Measurements from ENCODE around the gene CPT1B. TPM values are rescaled to one million over a fixed set of nuclear protein-coding genes. Genes with fewer than 3 reads are reported as not detected.

CPT1B gene
- total RNA-seq, 4 donors from 2014 or later = 53.4 to 134 (median 63.7) TPM

GRCh38 chr22:50584106-50585096 is 6.2 kb upstream of the CPT1B start:
- Histone ChIP-seq H3K4me3 (no peak overlapping the region), H3K27ac (no peak overlapping the region), H3K9me3 (no peaks in the 10 kb centered on the region), H3K4me1 (peaks cover 16 to 27% of the 10 kb centered on the region in 2 donors), H3K27me3 (no peaks in the 10 kb centered on the region), H3K36me3 (peaks cover 0 to 7% of the 10 kb centered on the region in 2 donors)
- ATAC-seq (no peak), DNase-seq (peak in 1 of 2 donors; percentile 7)
- intact Hi-C loops (cut with DNase I; ENCODE audit: low total_unique reads) = loop anchor here (1.0 kb wide), 1 partner anchor 44 kb away; the partner anchor contains the start of gene ARSA
- TF ChIP-seq CTCF (IDR thresholded peaks at IDR 0.05 in 4 of 5, conservative IDR thresholded peaks at IDR 0.05 in 1 of 5) (no peak), POLR2A (IDR thresholded peaks at IDR 0.05) (no peak)
- in situ Hi-C loops (cut with MboI; ENCODE audit: low sequenced_read_pairs in 4 of 4) = no loop called here

- intact Hi-C loops (cut with DNase I; ENCODE audit: low total_unique reads) (loop anchor here (2.0 kb wide), 1 partner anchor 75 kb away; the partner anchor contains the start of gene NCAPH2), in situ Hi-C loops (cut with MboI; ENCODE audit: low sequenced_read_pairs in 4 of 4) (no loop called here)
- ATAC-seq (peak; percentile 16 to 17), DNase-seq (no peak)
- H3K27ac ChIP-seq = peak overlapping the region; percentile 89 to 98 (median 96)
- TF ChIP-seq CTCF (IDR thresholded peaks at IDR 0.05 in 4 of 5, conservative IDR thresholded peaks at IDR 0.05 in 1 of 5) = no peak
- TF ChIP-seq POLR2A (IDR thresholded peaks at IDR 0.05) = no peak
- peak overlapping the region; percentile 69 to 96 (median 74) for H3K4me3 ChIP-seq
- peaks cover 0 to 7% of the 10 kb centered on the region in 2 donors for H3K36me3 ChIP-seq
- no peaks in the 10 kb centered on the region for H3K27me3 ChIP-seq
- no peaks in the 10 kb centered on the region for H3K9me3 ChIP-seq
- peaks cover 25 to 36% of the 10 kb centered on the region in 2 donors for H3K4me1 ChIP-seq
Measured at GRCh38 chr22:50583294-50583861, 5.2 kb upstream of the CPT1B start.

GRCh38 chr22:50582493-50583293 is 4.5 kb upstream of the CPT1B start, which contains the start of gene CHKB:
CHKB (minus strand) TSS chr22:50582849; CDS start chr22:50582781, 68 bp downstream.
- no peaks in the 10 kb centered on the region for H3K9me3 ChIP-seq
- intact Hi-C loops (cut with DNase I; ENCODE audit: low total_unique reads) (loop anchor here (1.0 to 2.0 kb wide), 2 partner anchors 20 to 74 kb away; partner anchors contain the start of genes NCAPH2 and SYCE3), in situ Hi-C loops (cut with MboI; ENCODE audit: low sequenced_read_pairs in 4 of 4) (no loop called here)
- peak within 1 kb of the TSS; percentile 89 to 98 (median 96) for H3K27ac ChIP-seq
- ATAC-seq = peak; percentile 79 to 89
- H3K4me3 ChIP-seq = peak within 1 kb of the TSS; percentile 69 to 96 (median 74)
- peaks cover 27 to 39% of the 10 kb centered on the region in 2 donors for H3K4me1 ChIP-seq
- DNase-seq = peak; percentile 97 to 98
- H3K27me3 ChIP-seq = no peaks in the 10 kb centered on the region
- H3K36me3 ChIP-seq = peaks cover 0 to 7% of the 10 kb centered on the region in 2 donors
- TF ChIP-seq CTCF (IDR thresholded peaks at IDR 0.05 in 4 of 5, conservative IDR thresholded peaks at IDR 0.05 in 1 of 5) (no peak), POLR2A (IDR thresholded peaks at IDR 0.05) (peak; percentile 96 to 98)

GRCh38 chr22:50581950-50582492 is 3.8 kb upstream of the CPT1B start:
- no peaks in the 10 kb centered on the region for H3K27me3 ChIP-seq
- H3K9me3 ChIP-seq = no peaks in the 10 kb centered on the region
- ATAC-seq (no peak), DNase-seq (no peak)
- in situ Hi-C loops (cut with MboI; ENCODE audit: low sequenced_read_pairs in 4 of 4) = no loop called here
- peak overlapping the region; percentile 61 to 79 (median 70) for H3K4me3 ChIP-seq
- H3K36me3 ChIP-seq = peaks cover 0 to 7% of the 10 kb centered on the region in 2 donors
- peaks cover 27 to 46% of the 10 kb centered on the region in 2 donors for H3K4me1 ChIP-seq
- peak overlapping the region; percentile 89 to 98 (median 96) for H3K27ac ChIP-seq
- TF ChIP-seq POLR2A (IDR thresholded peaks at IDR 0.05) (no peak), CTCF (IDR thresholded peaks at IDR 0.05 in 4 of 5, conservative IDR thresholded peaks at IDR 0.05 in 1 of 5) (no peak)
- intact Hi-C loops (cut with DNase I; ENCODE audit: low total_unique reads) = loop anchor here (1.0 to 2.0 kb wide), 2 partner anchors 20 to 73 kb away; partner anchors contain the start of genes NCAPH2 and SYCE3
